Measurements from ENCODE around the gene IFIT1.
A peak's percentile ranks its signal among the peaks of the same experiment; 100 is the strongest.
"Not testable (repeated sequence)": the region's sequence is repeated elsewhere in the genome, so short reads cannot be mapped to it uniquely, and the experiment has no call there.

The IFIT1 gene

GRCh38 chr10:89403043-89403442 lies 10.6 kb downstream of the IFIT1 start:
- no peak for DNase-seq

- DNase-seq, result no peak
These were observed 12.0 kb downstream of the IFIT1 start for GRCh38 chr10:89404104-89405047.

- DNase-seq, result not testable (repeated sequence)
These were observed 13.8 kb downstream of the IFIT1 start for GRCh38 chr10:89406178-89406577.

GRCh38 chr10:89407792-89408191 lies 15.4 kb downstream of the IFIT1 start:
- not testable (repeated sequence) for DNase-seq

GRCh38 chr10:89409282-89409681 lies 16.9 kb downstream of the IFIT1 start:
- DNase-seq, result not testable (repeated sequence)

GRCh38 chr10:89410551-89410950 lies 18.1 kb downstream of the IFIT1 start:
- DNase-seq, result not testable (repeated sequence)

- DNase-seq, result not testable (repeated sequence)
These were observed 18.7 kb downstream of the IFIT1 start for GRCh38 chr10:89411135-89411534.

GRCh38 chr10:89412276-89412675 lies 19.9 kb downstream of the IFIT1 start:
- DNase-seq, result not testable (repeated sequence)

GRCh38 chr10:89413398-89413912 lies 21.0 kb downstream of the IFIT1 start:
- no peak for DNase-seq

- DNase-seq, result peak; percentile 55
These were observed 21.9 kb downstream of the IFIT1 start, which contains the start of gene IFIT5 for GRCh38 chr10:89414146-89414878. Gene IFIT5 (plus strand): TSS chr10:89414568. CDS start chr10:89414799, 231 bp downstream.

GRCh38 chr10:89414879-89415821 lies 22.7 kb downstream of the IFIT1 start:
- DNase-seq, result peak; percentile 22

- DNase-seq, result no peak
These were observed 24.0 kb downstream of the IFIT1 start for GRCh38 chr10:89416465-89416864.

GRCh38 chr10:89419548-89419947 lies 27.1 kb downstream of the IFIT1 start:
- no peak for DNase-seq

GRCh38 chr10:89421018-89421476 lies 28.6 kb downstream of the IFIT1 start:
- no peak for DNase-seq

- DNase-seq, result no peak
These were observed 32.6 kb downstream of the IFIT1 start for GRCh38 chr10:89425000-89425399.

- no peak for DNase-seq
These were observed 33.9 kb downstream of the IFIT1 start for GRCh38 chr10:89426230-89426868.

- DNase-seq, result no peak
These were observed 35.2 kb downstream of the IFIT1 start for GRCh38 chr10:89427629-89428028.

- no peak for DNase-seq
These were observed 36.5 kb downstream of the IFIT1 start for GRCh38 chr10:89428877-89429276.

GRCh38 chr10:89431977-89432376 lies 39.6 kb downstream of the IFIT1 start:
- DNase-seq, result no peak

GRCh38 chr10:89438525-89438924 lies 46.1 kb downstream of the IFIT1 start:
- no peak for DNase-seq

GRCh38 chr10:89440226-89441009 lies 48.0 kb downstream of the IFIT1 start:
- DNase-seq, result no peak
